ENCODE results near the gene DENND1A.

DENND1A gene

GRCh38 chr9:123536455-123536868 lies 393.5 kb downstream of the DENND1A start:
- TF ChIP-seq SUZ12 (IDR thresholded peaks at IDR 0.05; ENCODE audit: extremely low read depth, insufficient read depth, insufficient read length) (no peak), YY1 (IDR thresholded peaks at IDR 0.05; ENCODE audit: insufficient read depth, insufficient read length) (no peak), ZNF274 (IDR thresholded peaks at IDR 0.05; ENCODE audit: low read depth, low read length) (no peak)
- H3K9ac ChIP-seq (ENCODE audit: insufficient read length, low read depth), result no peak overlapping the region
- H3K9me3 ChIP-seq (ENCODE audit: insufficient read depth, low read length), result no peaks in the 10 kb centered on the region
- H3K4me1 ChIP-seq (ENCODE audit: insufficient read depth, insufficient read length), result no peaks in the 10 kb centered on the region
- H3K36me3 ChIP-seq (ENCODE audit: insufficient read depth, insufficient read length, low read length), result no peaks in the 10 kb centered on the region
- DNase-seq (ENCODE audit: low read depth, low spot score), result no peak
- no peak overlapping the region for H3K4me3 ChIP-seq (ENCODE audit: insufficient read length, low read depth)
- H3K27me3 ChIP-seq (ENCODE audit: insufficient read depth, insufficient read length), result no peaks in the 10 kb centered on the region

- no peak for DNase-seq (ENCODE audit: low read depth, low spot score)
- Histone ChIP-seq H3K4me3 (ENCODE audit: insufficient read length, low read depth) (no peak overlapping the region), H3K27me3 (ENCODE audit: insufficient read depth, insufficient read length) (no peaks in the 10 kb centered on the region), H3K36me3 (ENCODE audit: insufficient read depth, insufficient read length, low read length) (no peaks in the 10 kb centered on the region), H3K9me3 (ENCODE audit: insufficient read depth, low read length) (peaks cover 15% of the 10 kb centered on the region), H3K9ac (ENCODE audit: insufficient read length, low read depth) (no peak overlapping the region), H3K4me1 (ENCODE audit: insufficient read depth, insufficient read length) (no peaks in the 10 kb centered on the region)
- no peak for TF ChIP-seq YY1 (IDR thresholded peaks at IDR 0.05; ENCODE audit: insufficient read depth, insufficient read length)
- no peak for TF ChIP-seq ZNF274 (IDR thresholded peaks at IDR 0.05; ENCODE audit: low read depth, low read length)
- TF ChIP-seq SUZ12 (IDR thresholded peaks at IDR 0.05; ENCODE audit: extremely low read depth, insufficient read depth, insufficient read length), result no peak
These were observed 395.6 kb downstream of the DENND1A start for GRCh38 chr9:123534336-123534735.

DNA sequence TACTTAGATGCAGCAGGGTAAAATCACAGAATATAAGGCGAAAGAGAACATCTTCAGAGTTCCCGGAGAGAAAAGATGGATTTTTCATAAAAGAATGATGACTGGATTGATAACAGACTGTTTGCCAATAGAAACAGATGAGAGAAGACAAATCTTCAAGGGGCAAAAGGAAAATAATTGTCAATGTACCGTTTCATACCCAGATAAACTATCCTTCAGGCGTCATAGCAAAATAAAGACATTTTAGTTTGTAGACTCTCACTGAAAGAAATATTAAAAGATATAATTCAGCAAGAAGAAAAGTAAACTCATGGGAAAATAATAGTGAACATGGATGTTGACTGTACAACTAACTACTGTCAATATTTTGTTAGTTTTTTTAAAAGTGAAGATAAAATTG lies 399.7 kb downstream of the DENND1A start:
- H3K4me3 ChIP-seq (ENCODE audit: insufficient read length, low read depth), result no peak overlapping the region
- no peaks in the 10 kb centered on the region for H3K4me1 ChIP-seq (ENCODE audit: insufficient read depth, insufficient read length)
- no peaks in the 10 kb centered on the region for H3K36me3 ChIP-seq (ENCODE audit: insufficient read depth, insufficient read length, low read length)
- no peaks in the 10 kb centered on the region for H3K27me3 ChIP-seq (ENCODE audit: insufficient read depth, insufficient read length)
- no peak overlapping the region for H3K9ac ChIP-seq (ENCODE audit: insufficient read length, low read depth)
- no peak for TF ChIP-seq SUZ12 (IDR thresholded peaks at IDR 0.05; ENCODE audit: extremely low read depth, insufficient read depth, insufficient read length)
- DNase-seq (ENCODE audit: low read depth, low spot score), result no peak
- H3K9me3 ChIP-seq (ENCODE audit: insufficient read depth, low read length), result peaks cover 15% of the 10 kb centered on the region

- no peak for TF ChIP-seq ZNF274 (IDR thresholded peaks at IDR 0.05; ENCODE audit: low read depth, low read length)
- TF ChIP-seq YY1 (IDR thresholded peaks at IDR 0.05; ENCODE audit: insufficient read depth, insufficient read length), result no peak
- no peak for TF ChIP-seq SUZ12 (IDR thresholded peaks at IDR 0.05; ENCODE audit: extremely low read depth, insufficient read depth, insufficient read length)
- no peak for DNase-seq (ENCODE audit: low read depth, low spot score)
These were observed 401.4 kb downstream of the DENND1A start for GRCh38 chr9:123528501-123528900.

GRCh38 chr9:123527981-123528380 lies 401.9 kb downstream of the DENND1A start:
- TF ChIP-seq ZNF274 (IDR thresholded peaks at IDR 0.05; ENCODE audit: low read depth, low read length) (no peak), YY1 (IDR thresholded peaks at IDR 0.05; ENCODE audit: insufficient read depth, insufficient read length) (no peak), SUZ12 (IDR thresholded peaks at IDR 0.05; ENCODE audit: extremely low read depth, insufficient read depth, insufficient read length) (no peak)
- Histone ChIP-seq H3K4me3 (ENCODE audit: insufficient read length, low read depth) (no peak overlapping the region), H3K36me3 (ENCODE audit: insufficient read depth, insufficient read length, low read length) (no peaks in the 10 kb centered on the region), H3K4me1 (ENCODE audit: insufficient read depth, insufficient read length) (no peaks in the 10 kb centered on the region), H3K27me3 (ENCODE audit: insufficient read depth, insufficient read length) (no peaks in the 10 kb centered on the region), H3K9me3 (ENCODE audit: insufficient read depth, low read length) (peaks cover 15% of the 10 kb centered on the region), H3K9ac (ENCODE audit: insufficient read length, low read depth) (no peak overlapping the region)
- no peak for DNase-seq (ENCODE audit: low read depth, low spot score)

More at GRCh38 chr9:123528501-123528900, 401.4 kb downstream of the DENND1A start:
- Histone ChIP-seq H3K4me1 (ENCODE audit: insufficient read depth, insufficient read length) (no peaks in the 10 kb centered on the region), H3K9me3 (ENCODE audit: insufficient read depth, low read length) (peaks cover 15% of the 10 kb centered on the region), H3K9ac (ENCODE audit: insufficient read length, low read depth) (no peak overlapping the region), H3K4me3 (ENCODE audit: insufficient read length, low read depth) (no peak overlapping the region), H3K36me3 (ENCODE audit: insufficient read depth, insufficient read length, low read length) (no peaks in the 10 kb centered on the region), H3K27me3 (ENCODE audit: insufficient read depth, insufficient read length) (no peaks in the 10 kb centered on the region)

- DNase-seq (ENCODE audit: low read depth, low spot score), result no peak
- no peaks in the 10 kb centered on the region for H3K27me3 ChIP-seq (ENCODE audit: insufficient read depth, insufficient read length)
- no peaks in the 10 kb centered on the region for H3K4me1 ChIP-seq (ENCODE audit: insufficient read depth, insufficient read length)
- no peak overlapping the region for H3K4me3 ChIP-seq (ENCODE audit: insufficient read length, low read depth)
- TF ChIP-seq YY1 (IDR thresholded peaks at IDR 0.05; ENCODE audit: insufficient read depth, insufficient read length), result no peak
- TF ChIP-seq ZNF274 (IDR thresholded peaks at IDR 0.05; ENCODE audit: low read depth, low read length), result no peak
- TF ChIP-seq SUZ12 (IDR thresholded peaks at IDR 0.05; ENCODE audit: extremely low read depth, insufficient read depth, insufficient read length), result no peak
- no peaks in the 10 kb centered on the region for H3K36me3 ChIP-seq (ENCODE audit: insufficient read depth, insufficient read length, low read length)
- peaks cover 15% of the 10 kb centered on the region for H3K9me3 ChIP-seq (ENCODE audit: insufficient read depth, low read length)
- no peak overlapping the region for H3K9ac ChIP-seq (ENCODE audit: insufficient read length, low read depth)
These were observed 404.0 kb downstream of the DENND1A start for GRCh38 chr9:123525957-123526356.

- no peak for DNase-seq (ENCODE audit: low read depth, low spot score)
- TF ChIP-seq SUZ12 (IDR thresholded peaks at IDR 0.05; ENCODE audit: extremely low read depth, insufficient read depth, insufficient read length), result no peak
- TF ChIP-seq ZNF274 (IDR thresholded peaks at IDR 0.05; ENCODE audit: low read depth, low read length), result no peak
- no peak for TF ChIP-seq YY1 (IDR thresholded peaks at IDR 0.05; ENCODE audit: insufficient read depth, insufficient read length)
- Histone ChIP-seq H3K4me3 (ENCODE audit: insufficient read length, low read depth) (no peak overlapping the region), H3K36me3 (ENCODE audit: insufficient read depth, insufficient read length, low read length) (no peaks in the 10 kb centered on the region), H3K9me3 (ENCODE audit: insufficient read depth, low read length) (peaks cover 9% of the 10 kb centered on the region), H3K27me3 (ENCODE audit: insufficient read depth, insufficient read length) (no peaks in the 10 kb centered on the region), H3K4me1 (ENCODE audit: insufficient read depth, insufficient read length) (no peaks in the 10 kb centered on the region), H3K9ac (ENCODE audit: insufficient read length, low read depth) (no peak overlapping the region)
These were observed 404.5 kb downstream of the DENND1A start for GRCh38 chr9:123525424-123525823.

DNA sequence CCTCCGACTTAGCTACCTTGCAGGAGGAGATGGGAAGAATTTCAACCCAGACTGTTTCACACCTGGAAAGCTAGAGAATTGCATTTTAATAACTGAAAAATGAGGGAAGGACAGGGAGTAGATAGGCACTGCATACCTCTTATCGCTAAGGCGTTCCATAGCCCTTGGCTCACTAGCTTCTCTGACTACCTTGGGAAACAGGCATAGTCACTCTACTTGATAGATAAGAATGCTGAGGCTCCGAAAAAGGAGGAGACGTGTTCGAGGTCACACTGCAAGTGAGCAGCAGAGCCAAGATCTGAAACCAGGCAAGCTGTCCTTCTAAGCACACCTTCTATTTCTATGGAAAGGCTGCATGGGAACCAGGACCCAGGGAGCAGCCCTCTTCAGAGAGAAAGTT lies 405.1 kb downstream of the DENND1A start:
- no peaks in the 10 kb centered on the region for H3K4me1 ChIP-seq (ENCODE audit: insufficient read depth, insufficient read length)
- H3K36me3 ChIP-seq (ENCODE audit: insufficient read depth, insufficient read length, low read length), result no peaks in the 10 kb centered on the region
- no peak for DNase-seq (ENCODE audit: low read depth, low spot score)
- H3K9me3 ChIP-seq (ENCODE audit: insufficient read depth, low read length), result peaks cover 4% of the 10 kb centered on the region; the same call in 1 of the 2 replicates
- TF ChIP-seq YY1 (IDR thresholded peaks at IDR 0.05; ENCODE audit: insufficient read depth, insufficient read length) (no peak), ZNF274 (IDR thresholded peaks at IDR 0.05; ENCODE audit: low read depth, low read length) (no peak), SUZ12 (IDR thresholded peaks at IDR 0.05; ENCODE audit: extremely low read depth, insufficient read depth, insufficient read length) (no peak)
- no peak overlapping the region for H3K9ac ChIP-seq (ENCODE audit: insufficient read length, low read depth)
- no peaks in the 10 kb centered on the region for H3K27me3 ChIP-seq (ENCODE audit: insufficient read depth, insufficient read length)
- no peak overlapping the region for H3K4me3 ChIP-seq (ENCODE audit: insufficient read length, low read depth)

All from NT2/D1 (cell line).